Omental fat pad (tissue), 4 donors: ENCODE measurements around the gene CAPN14. TPM values are rescaled to one million over a fixed set of nuclear protein-coding genes. Genes with fewer than 3 reads are reported as not detected.

Source experiments
- ATAC-seq: fragments of 150-250 bp; one replicate; pipeline ENCODE4 v1.9.1; 2016; ENCODE audit warnings: mild to moderate bottlenecking, moderate library complexity; ENCODE audit not compliant: low FRiP score
- DNase-seq: peaks from one replicate; pipeline ENCODE4 v3.0.0-alpha.2; 2019; ENCODE audit warnings: low spot score
- CTCF ChIP-seq, 3 donors: fragments of 450-650 bp; IDR thresholded peaks; one replicate each; pipeline ENCODE4 v1.5.1; 2016 to 2017; ENCODE audit warnings: antibody characterized with exemption in 3 of 3, mild to moderate bottlenecking in 3 of 3, moderate library complexity in 2 of 3
- total RNA-seq, 4 donors: library from RNA; depleted of rRNA; stranded (reverse); fragments of >200 nt; gene quantifications; one replicate each; pipeline ENCODE4 v1.1.0, GENCODE V29; 2016

The CAPN14 gene
- total RNA-seq, 4 donors from 2014 or later, result 0.13 TPM; not detected in 3

- ATAC-seq, result no peak
Observed at GRCh38 chr2:31213601-31214443, 3.5 kb downstream of the CAPN14 start.

DNA sequence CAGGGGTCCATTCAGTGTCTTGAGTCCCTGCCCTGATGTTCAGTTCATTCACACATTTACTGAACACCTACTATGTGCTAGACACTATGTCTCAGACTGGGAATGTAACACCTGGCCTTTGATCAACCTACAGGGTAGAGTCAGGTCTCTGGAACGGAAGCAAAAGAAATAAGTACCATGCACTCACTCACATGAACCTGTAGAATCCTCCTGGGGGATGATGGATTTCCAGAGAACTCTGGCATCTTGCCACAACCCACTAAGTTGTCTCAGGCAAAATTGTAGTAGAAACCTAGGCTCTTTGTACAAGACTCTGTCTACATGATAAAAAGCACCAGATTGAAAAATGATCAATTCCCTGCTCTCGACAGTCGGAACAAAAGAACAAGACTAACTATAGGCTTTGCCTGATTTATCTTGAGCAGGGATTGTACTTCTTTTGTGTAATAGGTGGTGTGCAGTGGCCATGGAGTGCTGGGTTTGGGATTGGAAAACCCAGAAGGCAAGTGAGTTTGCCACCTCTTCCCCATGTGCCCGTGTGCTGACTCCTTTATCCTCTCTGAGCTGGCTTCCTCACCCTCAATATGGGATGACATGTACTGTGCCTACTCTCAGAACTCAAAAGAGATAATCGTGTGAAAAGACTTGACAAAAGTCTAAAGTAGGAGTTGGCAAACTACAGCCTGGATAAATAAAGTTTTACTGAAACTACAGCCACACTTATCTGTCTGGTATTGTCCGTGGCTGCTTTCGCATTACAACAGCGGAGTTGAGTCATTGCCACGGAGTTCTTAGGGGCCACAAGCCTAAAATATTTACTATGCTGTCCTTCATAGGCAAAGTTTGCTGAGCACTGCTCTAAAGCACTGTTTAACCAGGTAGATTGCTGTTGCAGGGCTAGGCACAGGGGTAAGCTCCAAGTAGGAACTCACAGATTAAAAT lies 4.4 kb downstream of the CAPN14 start:
- DNase-seq (no peak), ATAC-seq (no peak)
- TF ChIP-seq CTCF (IDR thresholded peaks at IDR 0.05), result no peak

More at GRCh38 chr2:31213601-31214443, 3.5 kb downstream of the CAPN14 start:
- no peak for DNase-seq
- no peak for TF ChIP-seq CTCF (IDR thresholded peaks at IDR 0.05)

DNA sequence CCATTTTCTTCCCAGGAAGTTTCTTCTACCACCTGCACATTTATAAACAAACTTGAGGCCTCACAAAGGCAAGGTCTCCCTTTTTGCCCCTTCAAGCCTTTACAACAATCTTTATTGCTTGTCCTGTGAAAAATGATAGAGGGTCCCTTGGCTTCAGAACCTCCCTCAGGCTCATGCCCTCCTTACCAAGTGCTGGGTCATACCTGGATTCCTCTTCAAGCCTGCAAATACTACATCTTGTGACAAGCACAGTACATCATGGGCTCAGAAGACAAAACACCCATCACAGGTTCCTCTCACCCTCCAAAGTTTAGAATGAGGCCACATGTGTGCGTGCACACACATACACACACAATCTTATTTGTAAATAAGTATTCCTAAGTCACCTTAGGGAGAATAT lies 9.1 kb downstream of the CAPN14 start:
- no peak for TF ChIP-seq CTCF (IDR thresholded peaks at IDR 0.05)
- ATAC-seq, result no peak
- no peak for DNase-seq

GRCh38 chr2:31207790-31208189 lies 9.5 kb downstream of the CAPN14 start:
- DNase-seq (no peak), ATAC-seq (no peak)
- no peak for TF ChIP-seq CTCF (IDR thresholded peaks at IDR 0.05)

DNA sequence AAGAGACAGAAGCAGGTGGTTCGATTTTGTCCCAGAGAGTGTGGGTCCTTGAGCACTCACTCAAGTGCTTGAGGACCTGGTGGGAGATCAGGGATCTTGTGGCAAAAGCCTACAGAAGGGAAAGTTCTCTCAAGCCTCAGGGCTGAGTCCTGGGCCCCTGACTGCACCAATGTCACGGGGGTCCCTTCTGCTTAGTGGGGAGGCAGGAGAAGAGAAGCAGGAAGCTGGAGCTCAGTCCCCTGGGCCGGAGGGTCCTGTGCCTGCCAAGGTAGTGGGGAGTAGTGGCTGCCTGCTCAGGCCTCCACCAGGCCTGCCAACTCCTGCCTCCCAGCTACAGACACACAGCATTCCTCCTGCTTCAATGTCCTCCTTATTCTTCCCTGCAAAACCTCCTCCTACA lies 11.7 kb downstream of the CAPN14 start:
- TF ChIP-seq CTCF (IDR thresholded peaks at IDR 0.05), result no peak
- no peak for DNase-seq
- no peak for ATAC-seq

GRCh38 chr2:31205186-31205585 lies 12.1 kb downstream of the CAPN14 start:
- TF ChIP-seq CTCF (IDR thresholded peaks at IDR 0.05), result no peak
- ATAC-seq (no peak), DNase-seq (no peak)
